ENCODE measurements around the gene ADAP1.

Gene ADAP1

DNA sequence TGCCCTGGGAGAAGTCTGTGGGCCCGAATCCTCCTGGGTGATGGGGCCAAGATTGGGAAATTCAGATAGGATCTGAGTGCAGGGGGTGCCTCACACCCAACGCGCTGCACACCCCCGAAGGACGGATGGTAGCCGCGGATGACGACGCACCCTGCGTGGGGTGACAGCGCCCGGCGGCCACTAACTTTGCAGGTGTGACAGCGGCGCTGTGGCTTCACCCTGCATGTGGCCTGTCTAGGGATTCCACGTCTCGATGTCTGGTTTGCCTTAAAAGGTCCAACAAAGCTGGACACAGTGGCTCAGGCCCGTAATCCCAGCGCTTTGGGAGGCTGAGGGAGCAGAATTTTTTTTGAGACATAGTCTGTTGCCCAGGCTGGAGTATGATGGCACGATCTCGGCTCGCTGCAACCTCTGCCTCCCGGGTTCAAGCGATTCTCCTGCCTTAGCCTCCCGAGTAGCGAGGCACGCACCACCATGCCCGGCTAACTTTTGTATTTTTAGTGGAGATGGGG is 18.6 kb downstream of the ADAP1 start:
- no peak for DNase-seq

DNA sequence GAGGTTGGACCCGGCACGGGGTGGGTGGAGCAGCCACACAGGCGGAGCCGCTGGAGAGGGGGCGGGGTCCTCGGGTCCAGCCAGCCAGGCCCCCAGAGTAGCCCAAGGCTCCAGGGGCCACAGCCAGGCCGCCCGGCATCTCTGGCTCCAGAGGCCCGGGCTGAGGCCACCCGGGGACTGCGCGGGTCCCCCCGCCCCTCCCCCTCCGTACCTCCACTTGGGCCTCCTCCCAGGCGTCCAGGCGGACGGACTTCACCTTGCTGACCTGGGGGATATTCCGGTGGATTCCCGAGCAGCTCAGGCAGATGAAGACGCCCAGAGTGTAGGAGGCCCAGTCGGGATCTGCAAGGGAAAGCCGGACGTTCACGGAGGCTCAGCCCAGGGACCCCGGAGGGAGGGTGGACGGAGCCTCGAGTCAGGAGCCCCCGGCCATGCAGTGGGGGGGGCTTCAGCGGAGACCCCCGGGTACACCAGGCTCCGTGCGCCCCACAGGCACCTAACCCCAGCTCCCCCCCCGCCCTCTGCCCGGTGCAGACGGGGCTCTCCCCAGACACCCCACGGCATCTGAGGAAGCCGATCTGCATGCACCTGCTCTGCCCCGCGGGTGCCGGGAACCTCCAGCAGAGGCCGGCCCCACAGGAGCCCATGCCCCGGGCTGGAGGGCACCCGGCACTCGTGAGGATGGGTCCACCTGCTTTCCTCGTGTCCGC is 19.2 kb downstream of the ADAP1 start:
- no peak for DNase-seq

DNA sequence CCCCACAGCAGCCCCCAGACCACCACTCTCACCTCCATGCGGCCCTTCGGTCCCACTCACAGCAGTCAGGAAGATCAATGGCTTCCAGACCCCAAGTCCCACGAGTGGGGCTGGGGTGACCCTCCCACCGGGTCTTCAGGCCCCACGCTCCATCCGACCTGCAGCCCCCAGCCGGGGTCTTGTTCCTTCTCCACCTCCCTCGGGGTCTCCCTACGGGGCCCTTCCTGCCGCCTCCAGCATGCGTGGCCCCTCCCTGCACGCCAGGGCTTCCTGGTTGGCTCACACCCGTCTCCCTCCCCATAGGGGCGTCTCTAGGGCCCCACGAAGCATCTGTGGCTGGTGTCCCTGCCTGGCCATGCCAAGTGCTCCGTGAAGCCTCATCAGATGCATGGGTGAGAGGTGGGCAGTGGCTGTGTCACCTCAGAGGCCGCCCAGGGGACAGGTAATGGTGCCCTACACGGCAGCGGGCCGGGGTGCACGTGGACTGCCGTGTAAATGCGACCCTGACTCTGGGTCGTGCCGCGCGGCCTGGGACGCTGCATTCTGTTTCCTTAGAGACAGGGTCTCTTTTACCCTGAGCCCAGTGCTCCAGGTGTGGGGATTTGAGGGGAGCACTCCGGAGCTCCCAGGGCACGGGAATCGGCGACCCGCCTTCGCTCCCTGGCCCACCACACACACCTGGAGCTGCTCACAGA is 19.9 kb downstream of the ADAP1 start:
- no peak for DNase-seq

DNA sequence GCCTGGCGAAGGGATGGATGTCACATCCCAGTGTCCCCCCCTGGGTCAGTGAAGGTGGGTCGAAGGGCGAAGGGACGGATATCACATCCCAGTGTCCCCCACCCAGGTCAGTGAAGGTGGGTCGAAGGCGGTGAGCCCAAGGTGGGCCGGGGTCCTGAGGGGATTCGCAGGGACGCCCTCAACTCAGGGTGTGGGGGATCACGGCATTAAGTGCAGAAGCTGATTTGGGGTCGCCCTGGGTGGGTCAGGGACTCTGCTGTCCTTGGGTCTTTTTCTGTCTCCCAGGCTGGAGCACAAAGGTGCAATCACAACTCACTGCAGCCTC is 21.9 kb downstream of the ADAP1 start:
- DNase-seq, result no peak

- no peak for DNase-seq
Measured at GRCh38 chr7:931871-932650, 22.4 kb downstream of the ADAP1 start.

GRCh38 chr7:930975-931758 is 23.3 kb downstream of the ADAP1 start:
- DNase-seq, result peak; percentile 1

DNA sequence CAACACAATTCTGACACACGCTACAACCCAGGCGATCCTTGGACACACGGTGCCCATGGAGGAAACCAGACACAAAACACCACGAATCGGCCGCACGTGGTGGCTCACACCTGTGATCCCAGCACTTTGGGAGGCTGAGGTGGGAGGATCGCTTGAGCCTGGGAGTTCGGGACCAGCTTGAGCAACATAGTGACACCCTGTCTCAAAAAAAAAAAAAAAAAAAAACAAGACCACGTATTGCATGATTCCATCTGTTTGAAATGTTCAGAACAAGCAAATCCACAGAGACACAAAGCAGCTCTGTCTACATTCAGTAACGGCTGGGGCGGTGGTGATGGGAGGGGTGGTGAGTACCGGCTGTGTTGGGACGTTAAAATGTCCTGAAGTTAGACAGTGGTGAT is 25.2 kb downstream of the ADAP1 start:
- peak; percentile 2 for DNase-seq

DNA sequence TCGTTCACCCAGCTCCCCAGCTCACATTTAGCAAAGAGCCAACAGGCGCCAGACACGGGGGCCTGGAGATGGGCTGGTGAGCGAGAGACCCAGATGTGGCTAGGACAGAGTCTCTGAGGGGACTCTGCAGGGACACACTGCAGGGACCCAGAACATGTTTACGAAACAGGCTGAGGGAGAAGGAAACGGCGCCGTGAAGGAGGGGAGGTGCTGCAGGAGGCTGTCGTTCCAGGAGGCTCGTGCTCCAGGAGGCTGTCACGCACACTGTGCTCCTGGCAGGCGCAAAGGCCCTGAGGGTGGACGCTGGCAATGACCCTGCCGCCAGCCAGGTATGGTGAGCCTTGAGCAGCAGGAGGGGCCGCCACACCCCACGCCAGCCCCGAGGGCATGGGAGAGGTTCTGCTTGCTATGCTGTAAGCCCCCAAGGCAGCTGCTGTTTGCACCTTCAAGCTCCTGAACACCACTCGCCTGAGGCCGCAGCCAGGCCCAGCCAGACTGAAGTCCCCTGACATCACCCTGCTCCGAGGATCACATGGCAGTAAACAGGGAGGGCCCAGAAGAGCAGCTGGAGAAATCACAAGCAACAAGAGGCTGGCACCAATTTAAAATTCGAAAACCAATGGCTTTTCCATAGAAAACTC is 27.3 kb downstream of the ADAP1 start:
- peak; percentile 4 for DNase-seq

DNA sequence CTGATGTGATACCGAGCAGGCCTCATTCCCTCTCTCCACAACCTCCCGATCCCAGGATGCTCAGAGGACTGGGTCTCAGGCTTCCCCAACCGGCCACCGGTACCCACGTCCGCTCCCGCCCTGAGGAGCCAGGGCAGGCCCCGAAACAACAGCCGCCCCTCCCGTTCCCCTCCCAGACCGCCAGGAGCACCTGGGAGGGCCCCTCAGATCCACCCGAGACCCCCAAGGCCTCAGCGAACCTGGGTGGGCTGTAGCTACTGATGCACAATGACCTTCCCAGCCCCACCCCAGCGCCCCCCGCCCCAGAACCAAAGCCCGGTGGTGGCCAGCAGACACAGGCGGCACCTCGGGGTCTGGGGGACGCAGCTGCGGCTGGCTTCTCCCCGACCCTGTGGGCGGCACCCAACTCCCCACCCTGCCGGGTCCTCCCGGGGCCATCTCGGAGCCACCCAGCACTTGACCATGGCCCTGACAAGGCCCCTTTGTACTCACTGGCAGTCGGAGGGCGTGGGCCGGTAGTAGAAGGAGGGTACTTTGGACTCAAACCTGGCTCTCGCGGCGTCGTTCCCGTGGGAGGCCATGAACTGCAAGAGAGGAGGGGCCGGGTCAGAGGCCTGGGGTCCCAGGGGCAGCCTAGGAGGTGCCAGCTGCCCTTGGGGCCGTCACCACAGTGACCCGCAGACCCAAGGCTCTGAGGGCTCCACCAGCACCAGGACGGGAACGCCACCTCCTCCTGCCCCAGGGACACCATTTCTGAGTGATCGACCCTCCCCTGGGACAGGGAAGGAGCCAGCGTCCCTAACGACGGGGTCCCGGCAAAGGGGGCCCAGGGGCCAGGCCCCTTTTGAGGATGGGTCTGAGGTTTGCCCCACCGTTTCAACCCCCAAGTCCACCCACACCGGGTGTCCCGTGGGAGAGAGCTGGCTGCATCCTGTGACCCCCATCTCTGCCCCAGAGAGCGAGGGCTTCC is 28.1 kb downstream of the ADAP1 start:
- DNase-seq, result peak; percentile 10

GRCh38 chr7:925601-926000 is 28.9 kb downstream of the ADAP1 start:
- DNase-seq, result peak; percentile 11

GRCh38 chr7:924541-925231 is 29.8 kb downstream of the ADAP1 start:
- peak; percentile 37 for DNase-seq

DNA sequence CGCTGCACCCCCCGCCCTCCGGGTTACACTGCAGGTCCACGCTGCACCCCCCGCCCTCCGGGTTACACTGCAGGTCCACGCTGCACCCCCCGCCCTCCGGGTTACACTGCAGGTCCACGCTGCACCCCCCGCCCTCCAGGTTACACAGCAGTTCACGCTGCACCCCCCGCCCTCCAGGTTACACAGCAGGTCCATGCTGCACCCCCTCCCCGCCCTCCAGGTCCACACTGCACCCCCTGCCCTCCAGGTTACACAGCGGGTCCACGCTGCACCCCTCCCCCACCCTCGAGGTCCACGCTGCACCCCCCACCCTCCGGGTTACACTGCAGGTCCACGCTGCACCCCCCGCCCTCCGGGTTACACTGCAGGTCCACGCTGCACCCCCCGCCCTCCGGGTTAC is 30.4 kb downstream of the ADAP1 start:
- peak; percentile 3 for DNase-seq

GRCh38 chr7:923108-924041 is 31.1 kb downstream of the ADAP1 start:
- peak; percentile 91 for DNase-seq

DNA sequence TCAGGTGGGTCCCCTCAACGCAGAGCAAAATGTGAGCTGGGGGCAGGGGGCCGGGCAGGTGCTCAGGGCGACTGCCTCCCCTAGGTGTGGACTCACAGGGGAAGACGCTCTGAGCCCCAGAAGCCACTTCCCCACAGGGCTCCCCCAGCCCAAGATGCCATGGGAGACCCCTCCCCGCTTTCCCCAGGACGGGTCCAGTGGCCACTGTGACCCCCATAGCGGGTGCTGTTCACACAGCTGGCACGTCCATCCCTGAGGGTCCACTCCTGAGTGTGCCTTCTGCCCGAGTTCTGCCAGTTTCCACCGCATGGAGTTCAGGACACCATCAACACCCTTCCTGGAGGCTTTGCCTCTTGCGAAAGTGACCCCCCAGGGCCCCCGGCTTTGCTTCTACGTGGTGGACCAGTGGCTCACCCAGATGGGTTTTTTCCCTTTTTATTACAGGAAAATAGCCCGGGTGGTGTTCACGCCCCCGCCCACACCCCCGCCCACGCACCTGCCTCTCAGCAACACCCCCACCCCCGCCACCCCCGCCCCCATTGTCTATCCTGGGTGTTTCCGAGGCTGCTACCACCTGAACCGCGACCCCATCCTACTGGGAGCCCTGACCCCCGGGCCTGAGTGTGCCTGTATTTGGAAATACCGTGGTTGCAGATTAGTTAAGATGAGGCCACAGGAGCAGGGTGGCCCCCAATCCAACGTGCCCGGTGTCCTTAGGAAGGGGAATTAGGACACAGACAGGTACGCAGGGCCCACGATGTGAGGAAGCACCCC is 32.0 kb downstream of the ADAP1 start:
- DNase-seq, result peak; percentile 25

DNA sequence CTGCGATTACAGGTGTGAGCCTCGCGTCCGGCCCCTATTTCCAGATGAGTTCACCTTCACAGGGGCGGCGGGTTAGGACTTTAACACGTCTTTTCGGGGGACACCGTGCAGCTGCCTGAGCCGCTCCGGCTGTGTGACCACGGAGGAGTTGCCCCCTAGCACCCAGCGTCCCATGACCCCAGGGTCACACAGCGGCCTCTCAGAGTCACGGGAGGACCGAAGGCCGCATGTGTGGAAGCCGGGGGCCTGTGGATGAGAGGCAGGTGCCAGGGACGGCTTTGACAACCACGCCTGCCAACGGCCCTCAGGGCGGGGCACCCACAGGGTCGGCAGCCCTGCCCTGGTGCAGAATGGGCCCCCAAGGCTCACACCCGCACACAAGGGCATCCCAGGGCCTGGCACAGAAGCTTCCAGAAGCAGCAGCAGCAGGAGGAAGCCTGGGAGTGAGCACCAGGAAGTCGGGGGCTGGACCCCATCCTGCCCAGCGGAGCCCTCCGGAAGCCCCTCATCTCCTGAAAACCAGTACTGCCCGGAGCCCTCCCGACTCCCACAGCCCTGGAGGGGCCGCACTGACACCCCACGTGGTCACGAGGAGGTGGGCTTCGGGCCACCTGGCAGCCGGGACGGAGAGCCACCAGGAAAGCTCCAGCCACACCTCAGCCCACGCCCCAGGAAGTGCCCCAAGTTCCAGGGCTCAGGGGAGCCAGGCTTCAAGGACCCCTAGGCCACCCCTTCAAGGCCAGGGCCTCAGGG is 32.7 kb downstream of the ADAP1 start:
- DNase-seq, result peak; percentile 15

DNA sequence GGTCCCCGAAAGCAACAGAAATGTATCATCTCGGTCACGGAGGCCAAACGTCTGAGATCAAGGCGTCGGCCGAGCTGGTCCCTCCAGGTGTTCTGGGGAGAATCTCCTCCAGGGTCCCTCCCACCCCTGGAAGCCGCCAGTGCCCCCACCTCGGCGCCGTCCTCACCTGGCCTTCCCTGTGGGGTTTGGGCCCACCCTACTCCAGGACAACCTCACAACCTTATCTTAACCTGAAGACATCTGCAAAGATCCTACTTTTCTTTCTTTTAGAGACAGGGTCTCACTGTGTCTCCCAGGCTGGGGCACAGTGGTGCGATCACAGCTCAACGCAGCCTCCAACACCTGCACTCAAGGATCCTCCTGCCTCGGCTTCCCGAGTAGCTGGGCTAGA is 33.4 kb downstream of the ADAP1 start:
- DNase-seq, result no peak

- DNase-seq, result peak; percentile 23
Measured at GRCh38 chr7:920351-921070, 34.0 kb downstream of the ADAP1 start.
